ENCODE measurements around the gene PDC.

DNA sequence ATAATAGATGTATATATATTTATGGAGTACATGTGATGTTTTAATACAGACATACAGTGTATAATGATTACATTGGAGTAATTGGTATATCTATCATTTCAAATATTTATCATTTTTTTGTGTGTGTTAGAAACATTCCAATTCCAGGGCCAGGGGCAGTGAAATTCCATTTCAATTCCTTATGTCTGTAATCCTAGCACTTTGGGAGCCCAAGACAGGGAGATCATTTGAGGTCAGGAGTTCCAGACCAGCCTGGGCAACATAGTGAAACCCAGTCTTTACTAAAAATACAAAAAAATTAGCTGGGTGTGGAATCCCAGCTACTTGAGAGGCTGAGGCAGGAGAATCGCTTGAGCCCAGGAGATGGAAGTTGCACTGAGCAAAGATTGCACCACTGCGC is 30.4 kb upstream of the PDC start:
- TF ChIP-seq GATA2 (IDR thresholded peaks at IDR 0.05; ENCODE audit: low read depth, low read length): no peak
- no peak for TF ChIP-seq GATA3 (IDR thresholded peaks at IDR 0.05; ENCODE audit: low read depth, low read length)
